Astrocyte of the cerebellum (primary cell): ENCODE data around the gene VPS26A.

ENCODE experiments used
- DNase-seq: peaks from one replicate; pipeline ENCODE4 v3.0.0-alpha.2; 2011; ENCODE audit warnings: low read depth
- H3K4me3 ChIP-seq: 2 replicates; pipeline ENCODE4 v1.5.1; 2011; ENCODE audit warnings: mild to moderate bottlenecking, low read depth, low read length, moderate library complexity
- CTCF ChIP-seq: IDR thresholded peaks from 2 replicates; pipeline ENCODE4 v1.5.1; 2012; ENCODE audit warnings: low read length, low read depth, moderate library complexity, mild to moderate bottlenecking; ENCODE audit errors: missing control alignments
- in situ Hi-C: cut with HindIII; loops from 2 replicates; pipeline ENCODE4 v1.10.0; 2017; ENCODE audit warnings: low sequenced_read_pairs

The VPS26A gene

GRCh38 chr10:69092959-69093850, 30.8 kb upstream of the VPS26A start:
- H3K4me3 ChIP-seq: no peak overlapping the region
- DNase-seq: peak; percentile 81
- in situ Hi-C loops: no loop called here
- TF ChIP-seq CTCF: peak; percentile 65

DNA sequence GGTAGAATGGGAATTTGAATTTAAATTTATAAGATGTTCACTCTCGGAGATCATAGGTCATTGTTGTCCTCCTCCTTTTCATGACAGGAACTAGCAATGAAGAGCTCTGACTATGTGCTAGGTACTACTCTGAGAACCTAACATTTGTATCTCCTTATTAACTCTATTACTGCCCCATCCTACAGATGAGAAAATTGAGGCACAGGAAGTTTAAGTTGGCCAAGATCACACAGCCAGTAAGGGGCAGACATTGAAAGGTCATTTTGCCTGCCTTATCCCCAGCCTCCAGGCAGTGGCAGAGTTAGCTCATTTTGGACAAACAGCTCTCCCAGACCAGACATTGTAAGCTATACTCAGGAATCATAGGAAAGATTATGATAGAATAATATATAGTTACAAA, 30.0 kb upstream of the VPS26A start:
- DNase-seq: no peak
- no peak overlapping the region for H3K4me3 ChIP-seq
- peak; percentile 4 for TF ChIP-seq CTCF
- in situ Hi-C loops: no loop called here

DNA sequence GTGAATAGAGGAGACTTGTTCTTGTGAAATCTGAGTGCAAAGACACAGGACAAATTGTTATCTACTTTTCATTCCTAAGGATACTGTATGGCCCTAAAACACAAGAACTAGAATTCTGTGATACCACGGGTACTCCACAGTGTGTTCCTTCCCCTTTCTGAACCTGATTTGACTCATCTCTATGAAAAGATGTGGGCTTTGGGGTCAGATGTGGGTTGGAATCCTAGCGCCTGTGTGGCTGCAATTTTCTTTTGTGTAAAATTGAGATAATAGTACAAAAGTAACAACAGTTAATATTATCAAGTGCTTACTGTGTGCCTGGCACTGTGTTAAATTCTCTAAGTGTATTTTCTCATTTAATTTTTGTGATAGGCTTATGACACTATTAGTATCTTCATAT, 27.9 kb upstream of the VPS26A start:
- TF ChIP-seq CTCF: no peak
- in situ Hi-C loops: no loop called here

GRCh38 chr10:69097729-69098128, 26.2 kb upstream of the VPS26A start:
- no peak for DNase-seq
- in situ Hi-C loops: no loop called here
- no peak for TF ChIP-seq CTCF

More for the DNA sequence above, 27.9 kb upstream of the VPS26A start:
- H3K4me3 ChIP-seq: no peak overlapping the region
- no peak for DNase-seq

GRCh38 chr10:69100136-69100872, 23.7 kb upstream of the VPS26A start:
- no peak for TF ChIP-seq CTCF
- no peak for DNase-seq
- in situ Hi-C loops: loop anchor here (5.0 kb wide), 1 partner anchor 33 kb away; no protein-coding TSS in a partner anchor
- H3K4me3 ChIP-seq: no peak overlapping the region

More at GRCh38 chr10:69097729-69098128, 26.2 kb upstream of the VPS26A start:
- no peak overlapping the region for H3K4me3 ChIP-seq

GRCh38 chr10:69101451-69102095, 22.4 kb upstream of the VPS26A start:
- DNase-seq: no peak
- in situ Hi-C loops: loop anchor here (5.0 kb wide), 1 partner anchor 34 kb away; no protein-coding TSS in a partner anchor
- no peak overlapping the region for H3K4me3 ChIP-seq
- TF ChIP-seq CTCF: no peak
